NT2/D1 (cell line): Measurements from ENCODE around the gene TCP11.

Experiments
- DNase-seq: peaks from one replicate; pipeline ENCODE4 v3.0.0-alpha.2; 2011; ENCODE audit warnings: low read depth, low spot score
- H3K27me3 ChIP-seq: 2 replicates; pipeline ENCODE4 v1.6.0; 2011; ENCODE audit warnings: mild to moderate bottlenecking; ENCODE audit not compliant: insufficient read length, insufficient read depth
- H3K36me3 ChIP-seq: 2 replicates; pipeline ENCODE4 v1.6.1; 2011; ENCODE audit warnings: mild to moderate bottlenecking, low read length, mixed read lengths; ENCODE audit not compliant: insufficient read depth, insufficient read length
- H3K4me1 ChIP-seq: 2 replicates; pipeline ENCODE4 v1.5.1; 2011; ENCODE audit not compliant: insufficient read depth, insufficient read length
- H3K4me3 ChIP-seq: 2 replicates; pipeline ENCODE4 v1.5.1; 2011; ENCODE audit warnings: low read depth; ENCODE audit not compliant: insufficient read length
- H3K9ac ChIP-seq: 2 replicates; pipeline ENCODE4 v1.6.0; 2011; ENCODE audit warnings: low read depth; ENCODE audit not compliant: insufficient read length
- H3K9me3 ChIP-seq: 2 replicates; pipeline ENCODE4 v1.5.1; 2011; ENCODE audit warnings: mild to moderate bottlenecking, low read length; ENCODE audit not compliant: insufficient read depth
- SUZ12 ChIP-seq: IDR thresholded peaks from 2 replicates; pipeline ENCODE4 v1.6.1; 2011; ENCODE audit not compliant: insufficient read length, insufficient read depth; ENCODE audit errors: extremely low read depth
- YY1 ChIP-seq: IDR thresholded peaks from 2 replicates; pipeline ENCODE4 v1.6.1; 2011; ENCODE audit not compliant: insufficient read length, insufficient read depth
- ZNF274 ChIP-seq: IDR thresholded peaks from 2 replicates; pipeline ENCODE4 v1.6.1; 2011; ENCODE audit warnings: mild to moderate bottlenecking, low read depth, low read length

Gene TCP11

DNA sequence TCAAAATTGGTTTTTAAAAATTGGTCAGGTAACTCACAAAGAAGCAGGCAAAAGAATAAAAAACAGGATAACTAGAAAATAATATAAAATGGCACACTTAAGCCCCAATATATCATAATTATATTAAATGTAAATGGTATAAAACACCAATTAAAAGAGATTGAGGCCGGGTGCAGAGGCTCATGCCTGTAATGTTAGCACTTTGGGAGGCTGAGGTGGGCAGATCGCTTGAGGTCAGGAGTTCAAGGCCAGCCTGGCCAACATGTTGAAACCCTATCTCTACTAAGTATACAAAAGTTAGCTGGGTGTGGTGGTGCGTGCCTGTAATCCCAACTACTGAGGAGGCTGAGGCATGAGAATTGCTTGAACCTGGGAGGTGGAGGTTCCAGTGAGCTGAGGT lies 36.1 kb downstream of the TCP11 start:
- Histone ChIP-seq H3K4me1 (no peaks in the 10 kb centered on the region), H3K9ac (no peak overlapping the region), H3K4me3 (no peak overlapping the region), H3K27me3 (no peaks in the 10 kb centered on the region), H3K9me3 (no peaks in the 10 kb centered on the region), H3K36me3 (no peaks in the 10 kb centered on the region)
- DNase-seq: no peak
- TF ChIP-seq YY1 (no peak), SUZ12 (no peak), ZNF274 (no peak)

DNA sequence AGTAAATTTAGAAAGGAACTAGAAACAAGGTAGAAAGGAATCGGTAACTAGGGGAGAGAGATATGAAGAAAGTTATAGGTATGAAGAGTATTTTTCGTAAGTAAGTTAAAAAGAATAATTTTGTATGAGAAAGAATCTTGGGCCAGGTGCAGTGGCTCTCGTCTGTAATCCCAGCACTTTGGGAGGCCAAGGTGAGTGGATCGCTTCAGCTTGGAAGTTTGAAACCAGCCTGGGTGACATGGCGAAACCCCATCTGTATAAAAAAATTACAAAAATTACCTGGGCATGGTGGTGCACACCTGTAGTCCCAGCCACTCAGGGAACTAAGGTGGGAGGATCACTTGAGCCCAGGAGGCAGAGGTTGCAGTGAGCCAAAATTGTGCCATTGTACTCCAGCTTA lies 42.0 kb downstream of the TCP11 start:
- Histone ChIP-seq H3K9me3 (no peaks in the 10 kb centered on the region), H3K4me3 (no peak overlapping the region), H3K36me3 (no peaks in the 10 kb centered on the region), H3K9ac (no peak overlapping the region), H3K4me1 (no peaks in the 10 kb centered on the region), H3K27me3 (no peaks in the 10 kb centered on the region)
- no peak for TF ChIP-seq SUZ12
- TF ChIP-seq YY1: no peak
- no peak for DNase-seq

DNA sequence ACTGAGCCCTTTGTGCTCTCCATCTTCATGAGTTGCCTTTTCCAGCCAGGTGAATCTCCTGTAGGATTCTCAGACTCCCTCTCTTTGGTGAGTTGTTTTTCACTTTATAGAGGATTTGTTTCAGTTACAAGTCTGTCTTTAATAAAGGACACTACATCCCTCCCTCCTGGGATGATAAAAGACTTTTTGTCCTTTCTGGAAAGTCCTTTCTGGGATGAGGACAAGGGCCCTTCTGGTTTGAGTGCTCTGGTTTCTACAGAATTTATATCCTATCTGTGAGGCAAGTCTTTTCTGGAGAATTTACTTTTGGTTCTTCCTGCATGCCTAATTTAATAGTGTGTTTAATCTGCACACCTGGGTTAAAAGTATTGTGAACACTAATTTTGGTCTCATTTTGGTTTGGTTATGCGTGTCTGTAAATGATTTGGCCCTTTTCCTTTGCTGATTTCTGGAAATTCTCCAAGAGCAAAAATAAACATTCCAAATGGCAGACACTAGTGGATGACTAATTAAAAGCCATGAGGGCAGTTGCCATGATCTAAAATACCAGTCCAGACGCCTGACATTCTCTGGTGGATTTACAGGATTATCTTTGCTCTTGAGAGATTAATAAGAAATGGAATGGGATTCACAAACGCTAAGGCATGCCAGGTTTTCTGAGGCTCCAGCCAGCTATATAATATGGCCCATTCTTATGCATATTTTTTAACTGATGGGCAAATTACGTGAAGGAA lies 44.8 kb downstream of the TCP11 start:
- Histone ChIP-seq H3K9ac (no peak overlapping the region), H3K9me3 (no peaks in the 10 kb centered on the region), H3K27me3 (no peaks in the 10 kb centered on the region), H3K4me3 (no peak overlapping the region), H3K36me3 (no peaks in the 10 kb centered on the region), H3K4me1 (no peaks in the 10 kb centered on the region)
- no peak for TF ChIP-seq ZNF274
- no peak for TF ChIP-seq YY1
- no peak for TF ChIP-seq SUZ12
- no peak for DNase-seq

DNA sequence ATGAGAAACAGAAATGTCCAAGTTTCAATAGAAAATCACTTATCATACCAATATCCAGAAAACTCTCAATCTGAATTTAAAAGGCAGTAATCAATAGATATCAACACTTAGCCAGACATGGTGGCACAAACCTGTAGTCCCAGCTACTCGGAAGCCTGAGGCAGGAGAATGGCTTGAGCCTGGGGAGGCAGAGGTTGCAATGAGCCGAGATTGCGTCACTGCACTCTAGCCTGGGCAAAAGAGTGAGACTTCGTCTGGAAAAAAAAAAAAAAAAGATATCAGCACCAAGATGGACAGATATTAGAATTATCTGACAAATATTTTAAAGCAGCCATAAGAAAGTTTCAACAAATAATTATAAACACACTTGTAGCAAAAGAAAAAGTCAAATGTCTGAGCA lies 47.0 kb downstream of the TCP11 start:
- TF ChIP-seq ZNF274 (no peak), YY1 (no peak), SUZ12 (no peak)
- no peaks in the 10 kb centered on the region for H3K9me3 ChIP-seq
- no peaks in the 10 kb centered on the region for H3K27me3 ChIP-seq
- H3K36me3 ChIP-seq: no peaks in the 10 kb centered on the region
- no peak overlapping the region for H3K4me3 ChIP-seq
- no peak overlapping the region for H3K9ac ChIP-seq
- no peak for DNase-seq
- H3K4me1 ChIP-seq: peaks cover 1% of the 10 kb centered on the region

DNA sequence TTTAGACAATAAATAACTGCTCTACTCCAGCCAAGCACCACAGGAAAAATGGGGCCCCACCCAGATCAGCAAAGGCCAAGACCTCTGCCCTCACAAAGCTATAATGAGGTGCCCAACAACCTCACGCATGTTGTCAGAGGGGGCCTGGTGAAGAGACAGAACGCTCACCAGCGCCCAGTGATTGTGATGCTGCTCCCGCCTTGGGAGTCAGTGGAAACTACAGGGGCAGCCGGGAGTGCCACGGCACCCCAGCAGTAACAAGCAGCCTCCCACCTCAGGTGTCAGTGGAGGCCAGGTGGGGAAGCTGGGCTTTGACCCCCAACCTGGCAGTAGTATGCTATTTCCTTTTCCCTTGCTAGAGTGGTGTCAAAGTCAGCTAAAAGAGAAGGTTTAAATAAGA lies 47.4 kb downstream of the TCP11 start:
- H3K36me3 ChIP-seq: no peaks in the 10 kb centered on the region
- H3K4me3 ChIP-seq: no peak overlapping the region
- H3K27me3 ChIP-seq: no peaks in the 10 kb centered on the region
- no peak overlapping the region for H3K9ac ChIP-seq
- DNase-seq: no peak
- H3K9me3 ChIP-seq: no peaks in the 10 kb centered on the region
- peaks cover 3% of the 10 kb centered on the region for H3K4me1 ChIP-seq
- no peak for TF ChIP-seq ZNF274

DNA sequence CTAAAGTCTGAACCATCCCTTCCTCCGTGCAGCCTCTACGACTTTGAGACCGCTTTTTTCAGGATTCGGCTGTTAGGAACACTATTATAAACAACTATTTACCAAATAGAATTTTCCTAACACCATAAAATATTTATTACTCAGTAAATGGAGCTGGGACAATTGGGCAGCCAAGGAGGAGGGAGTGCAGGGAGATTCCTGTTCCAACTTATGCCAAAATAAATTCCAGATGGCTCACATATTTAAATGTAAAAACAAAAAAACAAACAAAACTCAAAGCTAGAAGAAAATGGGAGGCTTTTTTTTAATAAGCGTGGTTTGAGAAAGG lies 48.1 kb downstream of the TCP11 start:
- TF ChIP-seq ZNF274: no peak
- TF ChIP-seq YY1: no peak
- no peak for TF ChIP-seq SUZ12
- no peak overlapping the region for H3K9ac ChIP-seq
- H3K27me3 ChIP-seq: no peaks in the 10 kb centered on the region
- peaks cover 3% of the 10 kb centered on the region for H3K4me1 ChIP-seq
- no peaks in the 10 kb centered on the region for H3K9me3 ChIP-seq
- no peak for DNase-seq
- H3K36me3 ChIP-seq: peaks cover 7% of the 10 kb centered on the region
- H3K4me3 ChIP-seq: no peak overlapping the region

DNA sequence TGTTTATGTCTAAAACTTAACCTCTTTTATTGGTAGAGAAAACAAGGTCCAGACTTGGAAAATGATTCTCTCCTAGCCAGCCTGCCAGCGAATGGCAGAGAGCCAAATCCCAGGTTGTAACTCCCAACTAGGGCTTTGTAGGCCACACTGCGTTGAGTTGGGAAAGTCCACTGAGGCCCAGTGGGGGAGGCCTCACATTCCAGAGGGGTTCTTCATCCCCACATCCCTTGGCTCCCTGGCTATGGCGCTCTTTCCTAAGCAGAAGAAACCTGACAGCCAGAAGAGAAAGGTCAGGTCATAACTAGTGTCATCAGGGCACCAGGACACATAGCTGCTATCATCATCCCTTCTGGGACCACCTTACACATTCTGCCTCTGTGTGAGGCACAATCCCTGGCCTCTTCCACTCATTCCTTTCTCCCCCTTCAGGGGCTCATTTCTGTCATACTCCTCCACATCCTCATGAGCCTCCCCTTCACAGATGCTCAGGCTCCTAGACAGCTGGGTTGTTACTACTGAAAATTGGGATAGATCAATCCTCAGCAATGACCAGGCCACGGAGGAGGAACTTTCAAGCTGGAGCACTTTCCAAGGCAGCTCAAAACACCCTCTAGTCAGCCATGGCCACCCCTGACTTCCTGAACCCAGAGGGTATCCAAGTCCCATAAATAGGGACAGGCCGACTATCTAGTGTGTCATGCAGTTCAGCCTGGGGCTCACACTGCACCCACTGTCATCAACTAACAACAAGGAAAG lies 48.6 kb downstream of the TCP11 start:
- peaks cover 12% of the 10 kb centered on the region for H3K36me3 ChIP-seq
- no peak overlapping the region for H3K4me3 ChIP-seq
- DNase-seq: no peak
- no peak overlapping the region for H3K9ac ChIP-seq
- no peak for TF ChIP-seq ZNF274
- no peak for TF ChIP-seq YY1
- no peak for TF ChIP-seq SUZ12
- no peaks in the 10 kb centered on the region for H3K9me3 ChIP-seq
- H3K4me1 ChIP-seq: peaks cover 3% of the 10 kb centered on the region
- H3K27me3 ChIP-seq: no peaks in the 10 kb centered on the region
